ENCODE results near the gene VSNL1. TPM values are rescaled to one million over a fixed set of nuclear protein-coding genes. Genes with fewer than 3 reads are reported as not detected.

The VSNL1 gene
- total RNA-seq, 2 experiments from 2014 or later, result not detected

GRCh38 chr2:17627434-17627833, 86.9 kb downstream of the VSNL1 start:
- CTCF ChIA-PET, result interaction anchor here (1.0 kb wide), 1 partner anchor 20 kb away, joined by 4 read pairs; no protein-coding TSS in a partner anchor
- Mint-ChIP-seq H3K27ac (no peak overlapping the region), H3K36me3 (ENCODE audit: low read depth) (no peaks in the 10 kb centered on the region), H3K9me3 (no peaks in the 10 kb centered on the region), H3K4me1 (ENCODE audit: low read depth) (no peaks in the 10 kb centered on the region), H3K4me3 (no peak overlapping the region), H3K27me3 (no peaks in the 10 kb centered on the region)
- DNase-seq, result no peak
- ATAC-seq, result no peak
- TF ChIP-seq, protein P1, sequence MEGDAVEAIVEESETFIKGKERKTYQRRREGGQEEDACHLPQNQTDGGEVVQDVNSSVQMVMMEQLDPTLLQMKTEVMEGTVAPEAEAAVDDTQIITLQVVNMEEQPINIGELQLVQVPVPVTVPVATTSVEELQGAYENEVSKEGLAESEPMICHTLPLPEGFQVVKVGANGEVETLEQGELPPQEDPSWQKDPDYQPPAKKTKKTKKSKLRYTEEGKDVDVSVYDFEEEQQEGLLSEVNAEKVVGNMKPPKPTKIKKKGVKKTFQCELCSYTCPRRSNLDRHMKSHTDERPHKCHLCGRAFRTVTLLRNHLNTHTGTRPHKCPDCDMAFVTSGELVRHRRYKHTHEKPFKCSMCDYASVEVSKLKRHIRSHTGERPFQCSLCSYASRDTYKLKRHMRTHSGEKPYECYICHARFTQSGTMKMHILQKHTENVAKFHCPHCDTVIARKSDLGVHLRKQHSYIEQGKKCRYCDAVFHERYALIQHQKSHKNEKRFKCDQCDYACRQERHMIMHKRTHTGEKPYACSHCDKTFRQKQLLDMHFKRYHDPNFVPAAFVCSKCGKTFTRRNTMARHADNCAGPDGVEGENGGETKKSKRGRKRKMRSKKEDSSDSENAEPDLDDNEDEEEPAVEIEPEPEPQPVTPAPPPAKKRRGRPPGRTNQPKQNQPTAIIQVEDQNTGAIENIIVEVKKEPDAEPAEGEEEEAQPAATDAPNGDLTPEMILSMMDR (IDR thresholded peaks at IDR 0.05), result no peak
- intact Hi-C loops (cut with micrococcal nuclease), result no loop called here
- POLR2A ChIA-PET, result no interaction called here

GRCh38 chr2:17628349-17629261, 88.1 kb downstream of the VSNL1 start:
- POLR2A ChIA-PET, result no interaction called here
- CTCF ChIA-PET, result interaction anchor here (1.0 kb wide), 1 partner anchor 19 kb away, joined by 4 read pairs; no protein-coding TSS in a partner anchor
- H3K27ac Mint-ChIP-seq, result no peak overlapping the region
- ATAC-seq, result no peak
- TF ChIP-seq, protein P1 (IDR thresholded peaks at IDR 0.05), result no peak
- no peak overlapping the region for H3K4me3 Mint-ChIP-seq
- H3K27me3 Mint-ChIP-seq, result no peaks in the 10 kb centered on the region
- H3K36me3 Mint-ChIP-seq (ENCODE audit: low read depth), result no peaks in the 10 kb centered on the region
- H3K4me1 Mint-ChIP-seq (ENCODE audit: low read depth), result no peaks in the 10 kb centered on the region
- intact Hi-C loops (cut with micrococcal nuclease), result no loop called here
- DNase-seq, result no peak
- no peaks in the 10 kb centered on the region for H3K9me3 Mint-ChIP-seq

DNA sequence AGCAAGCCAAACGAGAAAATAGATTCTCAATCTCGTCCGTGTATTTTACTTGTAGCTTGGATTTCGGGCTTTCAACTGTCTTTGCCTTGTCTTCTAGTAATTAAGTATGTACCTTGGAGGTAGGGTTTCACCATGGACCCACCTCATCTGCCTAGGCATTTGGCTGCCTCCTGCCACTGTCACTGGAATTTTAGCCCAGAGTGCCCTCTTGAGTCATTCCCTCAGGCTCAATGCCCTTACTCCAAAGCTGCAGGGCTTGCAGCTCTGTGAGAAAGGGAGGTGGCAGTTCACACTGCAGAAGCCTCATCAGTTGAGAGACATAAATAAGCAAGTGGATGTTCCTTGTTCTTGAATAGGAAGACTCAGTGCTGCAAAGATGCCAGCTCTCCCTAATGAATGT, 89.6 kb downstream of the VSNL1 start:
- no peaks in the 10 kb centered on the region for H3K4me1 Mint-ChIP-seq (ENCODE audit: low read depth)
- no peak overlapping the region for H3K27ac Mint-ChIP-seq
- H3K4me3 Mint-ChIP-seq, result no peak overlapping the region
- TF ChIP-seq, protein P1 (IDR thresholded peaks at IDR 0.05), result no peak
- H3K27me3 Mint-ChIP-seq, result no peaks in the 10 kb centered on the region
- ChIA-PET POLR2A (no interaction called here), CTCF (interaction anchor here (0.9 kb wide), 1 partner anchor 41 kb away, joined by 4 read pairs; no protein-coding TSS in a partner anchor)
- no peaks in the 10 kb centered on the region for H3K9me3 Mint-ChIP-seq
- no peaks in the 10 kb centered on the region for H3K36me3 Mint-ChIP-seq (ENCODE audit: low read depth)
- intact Hi-C loops (cut with micrococcal nuclease), result no loop called here
- DNase-seq (no peak), ATAC-seq (no peak)

DNA sequence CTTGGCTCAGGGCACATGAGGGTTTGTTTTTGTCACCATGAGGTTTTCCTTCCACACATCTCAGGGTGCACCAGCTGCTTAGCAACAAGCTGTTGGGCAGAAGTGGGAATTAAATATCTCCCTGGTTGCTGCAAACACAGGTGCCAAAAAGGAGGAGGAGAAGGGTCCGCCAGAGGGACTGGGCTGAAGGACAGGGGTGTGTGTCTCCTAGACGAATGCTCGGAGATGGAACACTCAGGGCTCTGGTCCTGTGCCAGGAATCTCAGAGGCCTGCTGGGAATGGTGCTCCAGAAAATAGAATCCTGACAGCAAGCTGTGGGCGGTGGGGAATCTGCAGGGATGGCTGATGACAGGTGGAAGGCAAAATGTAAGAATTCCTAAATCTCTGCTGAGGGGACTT, 94.5 kb downstream of the VSNL1 start:
- H3K9me3 Mint-ChIP-seq, result no peaks in the 10 kb centered on the region
- H3K27ac Mint-ChIP-seq, result no peak overlapping the region
- intact Hi-C loops (cut with micrococcal nuclease), result no loop called here
- H3K27me3 Mint-ChIP-seq, result no peaks in the 10 kb centered on the region
- no peaks in the 10 kb centered on the region for H3K36me3 Mint-ChIP-seq (ENCODE audit: low read depth)
- DNase-seq, result no peak
- CTCF ChIA-PET, result interaction anchor here (1.0 to 3.2 kb wide), 2 partner anchors 11 to 37 kb away, joined by 3 to 14 read pairs; no protein-coding TSS in a partner anchor
- POLR2A ChIA-PET, result no interaction called here
- TF ChIP-seq, protein P1 (IDR thresholded peaks at IDR 0.05), result no peak
- no peak overlapping the region for H3K4me3 Mint-ChIP-seq
- ATAC-seq, result no peak
- H3K4me1 Mint-ChIP-seq (ENCODE audit: low read depth), result no peaks in the 10 kb centered on the region

- Mint-ChIP-seq H3K4me1 (ENCODE audit: low read depth) (no peaks in the 10 kb centered on the region), H3K36me3 (ENCODE audit: low read depth) (no peaks in the 10 kb centered on the region), H3K4me3 (no peak overlapping the region), H3K9me3 (no peaks in the 10 kb centered on the region), H3K27ac (no peak overlapping the region), H3K27me3 (no peaks in the 10 kb centered on the region)
- DNase-seq, result no peak
- TF ChIP-seq, protein P1 (IDR thresholded peaks at IDR 0.05), result no peak
- ChIA-PET POLR2A (interaction anchor here (0.6 kb wide), 1 partner anchor 210 kb away, joined by 3 read pairs; no protein-coding TSS in a partner anchor), CTCF (interaction anchor here (3.2 kb wide), 1 partner anchor 9 kb away, joined by 14 read pairs; no protein-coding TSS in a partner anchor)
- intact Hi-C loops (cut with micrococcal nuclease), result no loop called here
- no peak for ATAC-seq
These were observed 95.8 kb downstream of the VSNL1 start for GRCh38 chr2:17636257-17636656.
